ENCODE results near the gene CSTF3. TPM values are rescaled to one million over a fixed set of nuclear protein-coding genes. Genes with fewer than 3 reads are reported as not detected.
A peak's percentile ranks its signal among the peaks of the same experiment; 100 is the strongest.

The CSTF3 gene
- 16.6 and 23.2 TPM in 2 replicates for total RNA-seq

- DNase-seq (ENCODE audit: low read depth) (peak; percentile 96), FAIRE-seq (no peak)
- Histone ChIP-seq H3K36me3 (ENCODE audit: control insufficient read depth, insufficient read depth, low read length) (no peaks in the 10 kb centered on the region), H3K4me3 (ENCODE audit: low read depth, low read length) (peak within 1 kb of the TSS; percentile 73), H3K27me3 (ENCODE audit: control insufficient read depth, insufficient read depth, low read length) (no peaks in the 10 kb centered on the region)
- TF ChIP-seq CTCF (IDR thresholded peaks at IDR 0.05; ENCODE audit: insufficient read depth, low read length, severe bottlenecking) = peak; percentile 42
These were observed at the start of gene CSTF3 for GRCh38 chr11:33161120-33162005. Gene CSTF3 (minus strand): TSS chr11:33161480. CDS start chr11:33161325, 155 bp downstream.

- DNase-seq (ENCODE audit: low read depth) (no peak), FAIRE-seq (no peak)
- no peaks in the 10 kb centered on the region for H3K36me3 ChIP-seq (ENCODE audit: control insufficient read depth, insufficient read depth, low read length)
- H3K27me3 ChIP-seq (ENCODE audit: control insufficient read depth, insufficient read depth, low read length) = no peaks in the 10 kb centered on the region
- no peak overlapping the region for H3K4me3 ChIP-seq (ENCODE audit: low read depth, low read length)
- TF ChIP-seq CTCF (IDR thresholded peaks at IDR 0.05; ENCODE audit: insufficient read depth, low read length, severe bottlenecking) = no peak
These were observed 46.9 kb upstream of the CSTF3 start for GRCh38 chr11:33208150-33208549.

- FAIRE-seq (no peak), DNase-seq (ENCODE audit: low read depth) (no peak)
- Histone ChIP-seq H3K4me3 (ENCODE audit: low read depth, low read length) (no peak overlapping the region), H3K27me3 (ENCODE audit: control insufficient read depth, insufficient read depth, low read length) (no peaks in the 10 kb centered on the region), H3K36me3 (ENCODE audit: control insufficient read depth, insufficient read depth, low read length) (no peaks in the 10 kb centered on the region)
- TF ChIP-seq CTCF (IDR thresholded peaks at IDR 0.05; ENCODE audit: insufficient read depth, low read length, severe bottlenecking) = no peak
These were observed 46.2 kb upstream of the CSTF3 start for GRCh38 chr11:33207408-33207985.

GRCh38 chr11:33197915-33198727 is 36.8 kb upstream of the CSTF3 start:
- H3K4me3 ChIP-seq (ENCODE audit: low read depth, low read length) = no peak overlapping the region
- H3K27me3 ChIP-seq (ENCODE audit: control insufficient read depth, insufficient read depth, low read length) = no peaks in the 10 kb centered on the region
- FAIRE-seq (no peak), DNase-seq (ENCODE audit: low read depth) (no peak)
- no peaks in the 10 kb centered on the region for H3K36me3 ChIP-seq (ENCODE audit: control insufficient read depth, insufficient read depth, low read length)
- TF ChIP-seq CTCF (IDR thresholded peaks at IDR 0.05; ENCODE audit: insufficient read depth, low read length, severe bottlenecking) = no peak

GRCh38 chr11:33195462-33196173 is 34.3 kb upstream of the CSTF3 start:
- TF ChIP-seq CTCF (IDR thresholded peaks at IDR 0.05; ENCODE audit: insufficient read depth, low read length, severe bottlenecking) = no peak
- H3K4me3 ChIP-seq (ENCODE audit: low read depth, low read length) = no peak overlapping the region
- DNase-seq (ENCODE audit: low read depth) (peak; percentile 34), FAIRE-seq (no peak)
- no peaks in the 10 kb centered on the region for H3K36me3 ChIP-seq (ENCODE audit: control insufficient read depth, insufficient read depth, low read length)
- H3K27me3 ChIP-seq (ENCODE audit: control insufficient read depth, insufficient read depth, low read length) = no peaks in the 10 kb centered on the region
